Endodermal cell (in vitro differentiated cells): ENCODE measurements around the gene PBXIP1. TPM values are rescaled to one million over a fixed set of nuclear protein-coding genes. Genes with fewer than 3 reads are reported as not detected.

Experiments
- DNase-seq: peaks from one replicate; pipeline ENCODE4 v3.0.0-alpha.2; 2017
- H3K27ac ChIP-seq: 2 replicates; pipeline ENCODE4 v1.5.1; 2013; ENCODE audit warnings: mild to moderate bottlenecking, low read depth, low read length, moderate library complexity
- H3K27me3 ChIP-seq: 2 replicates; pipeline ENCODE4 v1.6.1; 2013; ENCODE audit warnings: mild to moderate bottlenecking, low read length, moderate library complexity; ENCODE audit not compliant: insufficient read depth, control insufficient read depth, poor library complexity, severe bottlenecking
- H3K36me3 ChIP-seq: 2 replicates; pipeline ENCODE4 v1.7.0; 2013; ENCODE audit warnings: mild to moderate bottlenecking, low read length, moderate library complexity; ENCODE audit not compliant: control insufficient read depth, insufficient read depth
- H3K4me1 ChIP-seq: one replicate; pipeline ENCODE4 v1.7.0; 2013; ENCODE audit warnings: low read length; ENCODE audit not compliant: control insufficient read depth, insufficient read depth
- H3K4me3 ChIP-seq: 2 replicates; pipeline ENCODE4 v1.5.1; 2013; ENCODE audit warnings: mild to moderate bottlenecking, low read length, moderate library complexity
- H3K9ac ChIP-seq: 2 replicates; pipeline ENCODE4 v1.6.1; 2013; ENCODE audit warnings: mild to moderate bottlenecking, low read length, moderate library complexity; ENCODE audit not compliant: poor library complexity, severe bottlenecking; ENCODE audit errors: extremely low read depth
- H3K9me3 ChIP-seq: 2 replicates; pipeline ENCODE4 v1.6.1; 2013; ENCODE audit warnings: mild to moderate bottlenecking, low read length, moderate library complexity; ENCODE audit not compliant: control insufficient read depth
- H3K27ac Mint-ChIP-seq: 2 replicates; pipeline ENCODE4 v1.8.0; 2020; ENCODE audit warnings: mixed read lengths
- H3K27me3 Mint-ChIP-seq: 2 replicates; pipeline ENCODE4 v1.8.0; 2021; ENCODE audit warnings: mild to moderate bottlenecking, mixed read lengths; ENCODE audit not compliant: insufficient read depth
- H3K36me3 Mint-ChIP-seq: 2 replicates; pipeline ENCODE4 v1.8.0; 2020; ENCODE audit warnings: low read depth, mixed read lengths
- H3K4me1 Mint-ChIP-seq: 2 replicates; pipeline ENCODE4 v1.8.0; 2020; ENCODE audit warnings: mixed read lengths
- H3K4me3 Mint-ChIP-seq: 2 replicates; pipeline ENCODE4 v1.8.0; 2020; ENCODE audit warnings: mild to moderate bottlenecking, moderate library complexity, mixed read lengths
- H3K9me3 Mint-ChIP-seq: 2 replicates; pipeline ENCODE4 v1.8.0; 2020; ENCODE audit warnings: mild to moderate bottlenecking, mixed read lengths
- CTCF ChIP-seq: fragments of 200-600 bp; sonication (generic); conservative IDR thresholded peaks from 2 replicates; pipeline ENCODE4 v1.5.0; 2021; ENCODE audit warnings: antibody characterized with exemption, mild to moderate bottlenecking
- WGBS, 2 experiments: methylation state at CpG; one replicate each; pipeline versions ENCODE4 v1.1.5 to v1.1.7; 2013; ENCODE audit warnings: missing lambda C conversion rate in 2 of 2, mixed read lengths in 1 of 2; ENCODE audit not compliant: insufficient coverage in 1 of 2, insufficient read length in 1 of 2; 5-methylcytosine and 5-hydroxymethylcytosine counted together
- total RNA-seq, 2 donors: library from RNA; stranded (reverse); fragmentation: NEBNext Ultra II Directional in 1 of 2; extraction: Animal tissue kit (Norgen Biotek cat#: 25700) in 1 of 2; gene quantifications; 2 replicates in 1 of 2; 3 replicates in 1 of 2; pipeline ENCODE4 v1.2.1, GENCODE V29; 2021

Gene PBXIP1
- total RNA-seq, 2 donors from 2014 or later: 42.5 to 61.3 TPM

- peaks cover 14% of the 10 kb centered on the region for H3K36me3 Mint-ChIP-seq
- 67 to 74% methylated on average over 3 to 9 of the region's 9 CpGs for WGBS, 2 experiments
- no peaks in the 10 kb centered on the region for H3K9me3 ChIP-seq
- peak overlapping the region; percentile 75 for H3K4me3 Mint-ChIP-seq
- H3K9me3 Mint-ChIP-seq: no peaks in the 10 kb centered on the region
- H3K27ac ChIP-seq: peak overlapping the region; percentile 97
- H3K4me1 Mint-ChIP-seq: peaks cover 53% of the 10 kb centered on the region
- DNase-seq: no peak
- no peaks in the 10 kb centered on the region for H3K27me3 ChIP-seq
- peaks cover 19% of the 10 kb centered on the region for H3K4me1 ChIP-seq
- H3K27me3 Mint-ChIP-seq: no peaks in the 10 kb centered on the region
- peak overlapping the region; percentile 95 for H3K9ac ChIP-seq
- peak overlapping the region; percentile 94 for H3K4me3 ChIP-seq
- H3K36me3 ChIP-seq: peaks cover 18% of the 10 kb centered on the region
- peak overlapping the region; percentile 99 for H3K27ac Mint-ChIP-seq
- TF ChIP-seq CTCF: no peak
Observed at GRCh38 chr1:154957091-154957657, 1.3 kb upstream of the PBXIP1 start.

- Histone ChIP-seq H3K27me3 (no peaks in the 10 kb centered on the region), H3K36me3 (peaks cover 17% of the 10 kb centered on the region), H3K9ac (peak overlapping the region; percentile 95), H3K4me3 (peak overlapping the region; percentile 94), H3K4me1 (peaks cover 19% of the 10 kb centered on the region), H3K27ac (peak overlapping the region; percentile 97), H3K9me3 (no peaks in the 10 kb centered on the region)
- Mint-ChIP-seq H3K27me3 (no peaks in the 10 kb centered on the region), H3K4me1 (peaks cover 52% of the 10 kb centered on the region), H3K36me3 (peaks cover 14% of the 10 kb centered on the region), H3K27ac (peak overlapping the region; percentile 99), H3K4me3 (peak overlapping the region; percentile 75), H3K9me3 (no peaks in the 10 kb centered on the region)
- 14 to 60% methylated on average over 1 to 6 of the region's 6 CpGs for WGBS, 2 experiments
- no peak for TF ChIP-seq CTCF
- DNase-seq: peak; percentile 68
Observed at GRCh38 chr1:154956544-154956941, 644 bp upstream of the PBXIP1 start.

GRCh38 chr1:154955039-154955717 lies 721 bp downstream of the PBXIP1 start:
- Mint-ChIP-seq H3K36me3 (peaks cover 17% of the 10 kb centered on the region), H3K27me3 (no peaks in the 10 kb centered on the region), H3K9me3 (no peaks in the 10 kb centered on the region), H3K27ac (peak overlapping the region; percentile 99), H3K4me1 (peaks cover 44% of the 10 kb centered on the region), H3K4me3 (peak overlapping the region; percentile 75)
- Histone ChIP-seq H3K27ac (peak overlapping the region; percentile 97), H3K27me3 (no peaks in the 10 kb centered on the region), H3K4me1 (peaks cover 19% of the 10 kb centered on the region), H3K4me3 (peak overlapping the region; percentile 94), H3K9me3 (no peaks in the 10 kb centered on the region), H3K36me3 (peaks cover 28% of the 10 kb centered on the region), H3K9ac (peak overlapping the region; percentile 95)
- no peak for TF ChIP-seq CTCF
- WGBS, 2 experiments: 8 to 31% methylated on average over 2 to 4 of the region's 4 CpGs
- DNase-seq: peak; percentile 81
